HL-60/S4 treated with retinoic acid at 250 ng/mL for 4 days and 3 days (cell line): ENCODE results near the gene TPST1.
"Not testable (repeated sequence)": the region's sequence is repeated elsewhere in the genome, so short reads cannot be mapped to it uniquely, and the experiment has no call there.

ENCODE experiments used
- in situ Hi-C: fragments of 300-500 bp; cut with MboI; formaldehyde crosslinking; loops from 2 replicates; pipeline ENCODE4 v1.7.0; 2022; ENCODE audit warnings: low sequenced_read_pairs

Gene TPST1

GRCh38 chr7:66187905-66188304 is 17.2 kb upstream of the TPST1 start:
- in situ Hi-C loops, result no loop called here

DNA sequence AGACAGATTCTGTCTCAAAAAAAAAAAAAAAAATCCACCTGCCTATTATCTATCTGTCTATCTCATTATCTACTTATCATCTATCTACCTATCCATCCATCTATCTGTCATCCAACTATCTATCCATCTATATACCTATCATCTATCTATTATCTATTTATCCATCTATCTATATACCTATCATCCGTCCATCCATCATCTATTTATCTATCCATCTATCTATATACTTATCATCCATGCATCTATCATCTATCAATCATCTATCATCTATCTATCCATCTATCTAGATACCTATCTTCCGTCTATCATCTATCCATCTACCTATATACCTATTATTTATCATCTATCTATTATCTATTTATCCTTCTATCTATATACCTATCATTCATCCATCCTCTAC is 16.5 kb upstream of the TPST1 start:
- in situ Hi-C loops, result no loop called here

DNA sequence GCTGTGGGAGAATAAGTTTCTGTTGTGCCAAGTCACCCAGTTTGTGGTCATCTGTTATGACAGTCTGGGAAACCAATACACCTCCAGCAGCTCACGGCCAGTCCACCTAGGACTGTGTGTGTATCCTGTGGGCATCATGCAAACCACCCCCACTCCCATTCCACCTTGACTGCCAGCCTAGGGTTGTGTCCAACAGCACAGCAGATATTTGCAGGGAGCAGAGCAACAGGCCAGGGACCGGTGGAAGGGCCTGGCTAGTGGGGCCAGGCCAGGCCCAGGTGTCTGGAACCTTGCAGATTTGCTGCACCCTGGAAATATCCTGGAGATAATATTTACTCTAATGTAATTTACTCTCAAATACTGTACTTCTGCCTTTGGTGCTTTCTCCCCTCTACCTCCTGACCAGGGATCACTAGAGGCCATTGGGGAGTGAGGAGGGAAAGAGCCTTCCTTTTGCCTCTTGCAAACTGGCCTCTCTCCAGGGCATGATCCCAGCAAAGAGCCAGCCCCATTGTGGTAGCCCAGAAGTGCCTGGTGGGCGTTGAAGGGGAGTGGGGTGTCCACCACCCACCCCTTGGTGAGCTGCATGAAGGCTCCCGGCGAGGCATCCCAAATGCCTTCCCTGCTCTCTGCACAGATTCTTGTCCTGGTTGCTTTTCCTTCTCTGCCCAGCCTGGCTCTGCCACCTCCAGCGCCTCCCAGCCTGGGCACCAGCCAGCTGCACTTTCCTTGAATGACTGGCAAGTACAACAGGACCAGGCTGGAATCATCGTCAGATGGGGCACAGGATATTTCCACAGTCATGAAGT is 15.2 kb upstream of the TPST1 start:
- in situ Hi-C loops, result no loop called here

DNA sequence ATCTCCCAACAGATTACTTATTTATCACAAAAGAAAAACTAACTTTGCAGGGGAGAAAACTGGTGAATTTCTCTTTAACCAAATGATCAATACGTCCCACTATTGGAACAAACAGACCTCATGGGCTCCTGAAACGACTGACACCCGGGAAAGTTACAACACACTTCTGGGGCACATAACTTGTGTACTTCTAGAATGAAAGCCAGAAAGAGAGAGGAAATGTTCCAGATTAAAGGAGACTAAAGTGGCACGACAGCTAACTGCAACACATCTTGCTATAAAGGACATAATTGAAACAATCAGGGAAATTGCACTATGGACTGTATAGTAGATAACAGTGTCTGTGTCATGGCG is 14.7 kb upstream of the TPST1 start:
- in situ Hi-C loops, result no loop called here

GRCh38 chr7:66193146-66193725 is 11.9 kb upstream of the TPST1 start:
- in situ Hi-C loops, result no loop called here

- in situ Hi-C loops, result no loop called here
Measured at GRCh38 chr7:66198469-66198868, 6.7 kb upstream of the TPST1 start.

DNA sequence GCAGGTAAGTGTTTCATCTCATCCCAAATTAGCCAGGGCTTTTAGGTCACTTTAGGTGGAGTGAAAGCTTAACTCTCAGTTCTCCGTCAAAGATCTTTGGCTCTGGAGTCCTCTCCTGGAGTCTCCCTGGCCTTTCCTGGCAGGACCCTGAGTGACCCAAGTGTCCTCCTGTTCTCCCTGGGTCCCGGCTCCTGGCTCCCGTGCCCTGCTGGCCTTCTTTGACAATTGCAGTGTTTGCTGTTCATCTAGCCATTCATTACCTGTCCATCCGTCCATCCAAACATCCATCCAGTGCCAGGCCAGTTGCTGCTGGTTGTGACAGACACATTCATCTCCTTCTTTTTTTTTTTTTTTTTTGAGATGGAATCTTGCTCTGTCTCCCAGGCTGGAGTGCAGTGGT is 6.2 kb upstream of the TPST1 start:
- in situ Hi-C loops, result no loop called here

- in situ Hi-C loops, result no loop called here
Measured at GRCh38 chr7:66202441-66202840, 2.7 kb upstream of the TPST1 start.

- in situ Hi-C loops, result no loop called here
Measured at GRCh38 chr7:66205741-66206090, 582 bp downstream of the TPST1 start.

GRCh38 chr7:66206119-66206933 is 1.2 kb downstream of the TPST1 start:
- in situ Hi-C loops, result no loop called here

GRCh38 chr7:66206934-66207240 is 1.8 kb downstream of the TPST1 start:
- in situ Hi-C loops, result no loop called here

DNA sequence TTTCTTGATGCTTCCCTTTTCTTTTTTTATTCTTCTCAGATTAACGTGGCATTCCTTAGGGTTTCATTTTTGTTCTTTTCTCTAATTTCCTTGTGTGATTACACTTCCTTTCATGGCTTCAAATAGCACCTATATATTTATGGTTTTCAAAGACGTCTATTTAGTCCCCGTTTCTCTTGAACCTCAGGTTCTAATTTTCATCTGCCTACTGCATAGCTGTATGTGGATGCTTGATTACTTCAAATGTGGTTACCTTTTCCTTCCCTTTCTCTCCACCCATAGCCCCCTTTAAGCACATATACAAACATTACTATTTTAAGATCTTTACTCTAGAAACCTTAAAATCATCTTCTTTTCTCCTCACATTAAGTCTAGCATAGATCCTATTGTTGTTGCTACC is 2.4 kb downstream of the TPST1 start:
- in situ Hi-C loops, result no loop called here

- in situ Hi-C loops, result no loop called here
Measured at GRCh38 chr7:66211429-66211828, 6.3 kb downstream of the TPST1 start.

DNA sequence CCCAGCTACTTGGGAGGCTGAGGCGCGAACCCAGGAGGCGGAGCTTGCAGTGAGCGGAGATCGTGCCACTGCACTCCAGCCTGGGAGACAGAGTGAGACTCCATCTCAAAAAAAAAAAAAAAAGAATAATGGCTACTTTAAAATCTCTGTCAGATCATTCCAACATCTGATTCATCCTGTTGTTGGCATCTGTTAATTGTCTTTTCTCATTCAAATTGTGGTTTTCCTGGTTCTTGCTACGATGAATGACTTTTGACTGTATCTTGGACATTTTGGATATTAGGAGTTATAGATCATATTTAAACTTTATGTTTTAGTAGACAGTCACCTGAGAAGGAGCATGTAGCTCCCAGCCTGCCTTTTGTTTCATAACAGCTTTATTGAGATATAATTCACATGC is 8.5 kb downstream of the TPST1 start:
- in situ Hi-C loops, result no loop called here

GRCh38 chr7:66216687-66217086 is 11.6 kb downstream of the TPST1 start:
- in situ Hi-C loops, result no loop called here

DNA sequence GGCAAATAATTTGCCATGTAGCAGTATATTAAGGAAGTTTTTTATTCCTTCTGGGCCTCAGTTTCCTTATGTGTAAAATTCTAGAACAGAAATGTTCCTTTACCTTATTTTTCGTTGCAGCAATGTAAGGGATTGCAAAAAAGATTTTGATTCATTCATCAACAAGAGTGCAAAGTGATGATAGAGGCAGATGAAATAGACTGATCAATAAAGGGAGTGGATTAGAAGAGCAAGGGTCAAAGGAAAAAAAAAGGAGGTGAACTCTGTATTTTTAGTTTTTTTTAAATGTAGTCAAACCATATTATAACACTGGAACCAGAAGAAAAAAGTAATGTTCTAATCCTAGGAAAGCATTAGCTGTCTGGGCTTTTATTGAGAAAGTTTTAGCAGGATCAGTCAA is 14.7 kb downstream of the TPST1 start:
- in situ Hi-C loops, result no loop called here

DNA sequence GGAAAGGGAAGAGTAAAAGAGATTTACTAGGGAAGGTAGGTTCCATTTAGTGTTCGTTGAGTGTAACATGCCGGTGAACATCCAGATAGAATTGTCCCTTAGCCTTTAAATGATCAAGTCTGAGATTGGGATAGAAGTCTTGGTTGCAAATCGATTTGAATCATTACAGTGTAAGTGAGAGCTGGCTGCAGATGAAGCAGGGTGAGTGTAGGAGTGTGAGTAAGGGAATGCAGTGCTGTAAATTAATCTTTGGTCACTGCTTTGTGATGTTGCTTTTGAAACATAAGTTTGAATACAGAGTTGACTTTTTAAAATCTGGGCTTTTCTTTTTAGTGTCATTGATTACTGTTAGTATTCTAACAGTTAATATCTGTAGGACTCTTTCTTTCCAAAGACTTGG is 16.3 kb downstream of the TPST1 start:
- in situ Hi-C loops, result no loop called here

DNA sequence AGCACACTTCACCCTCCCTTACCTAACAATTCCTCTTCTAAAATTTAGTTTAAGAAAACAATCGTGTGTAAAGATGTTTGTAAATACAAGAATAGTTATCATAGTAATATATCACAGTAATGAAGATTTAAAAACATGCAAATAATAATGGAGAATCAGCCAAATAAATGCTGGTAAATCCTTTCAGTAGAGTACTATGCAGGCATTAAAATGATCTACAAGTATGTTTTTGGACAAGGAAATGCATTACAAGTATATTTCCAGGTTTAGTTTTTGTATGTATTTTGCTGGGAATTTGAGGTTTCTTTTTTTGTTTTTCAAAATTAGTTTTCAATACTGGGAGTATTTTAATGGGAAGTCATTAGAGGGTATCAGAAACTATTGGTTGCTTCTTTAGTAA is 22.7 kb downstream of the TPST1 start:
- in situ Hi-C loops, result no loop called here

GRCh38 chr7:66231326-66232216 is 26.4 kb downstream of the TPST1 start:
- in situ Hi-C loops, result not testable (repeated sequence)

DNA sequence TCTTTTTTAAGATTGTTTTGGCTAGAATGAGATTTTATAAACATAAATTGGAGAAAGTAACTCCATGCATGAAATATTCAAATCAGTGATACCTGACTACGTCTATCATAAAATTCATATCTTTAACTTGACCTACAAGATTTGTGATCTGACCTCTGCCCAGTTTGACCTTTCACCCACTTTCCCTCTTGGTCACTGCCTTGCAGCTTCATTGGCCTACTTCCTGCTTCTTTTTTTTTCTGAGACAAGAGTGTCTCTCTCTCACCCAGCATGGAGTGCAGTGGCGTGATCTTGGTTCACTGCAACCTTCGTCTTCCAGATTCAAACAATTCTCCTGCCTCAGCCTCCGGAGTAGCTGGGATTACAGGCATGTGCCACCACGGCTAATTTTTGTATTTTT is 28.5 kb downstream of the TPST1 start:
- in situ Hi-C loops, result no loop called here

GRCh38 chr7:66236713-66237303 is 31.7 kb downstream of the TPST1 start:
- in situ Hi-C loops, result no loop called here
